Tibial nerve (tissue), 4 donors: ENCODE data around the gene NINJ2. TPM values are rescaled to one million over a fixed set of nuclear protein-coding genes. Genes with fewer than 3 reads are reported as not detected.

Source experiments
- DNase-seq, 2 donors: peaks; one replicate each; pipeline ENCODE4 v3.0.0-alpha.2; 2019; ENCODE audit warnings: low spot score in 2 of 2
- H3K27ac ChIP-seq, 4 donors: fragments of 200-600 bp; sonication (generic) in 3 of 4; one replicate each; pipeline ENCODE4 v1.5.1; 2017 to 2019; ENCODE audit warnings: mild to moderate bottlenecking in 1 of 4
- H3K27me3 ChIP-seq, 2 donors: fragments of 200-600 bp; sonication (generic) in 1 of 2; one replicate each; pipeline versions ENCODE4 v1.5.1 to v1.6.0; 2017 to 2019
- H3K36me3 ChIP-seq, 3 donors: fragments of 200-600 bp; sonication (generic); one replicate each; pipeline ENCODE4 v1.5.1; 2018 to 2019
- H3K4me1 ChIP-seq, 4 donors: fragments of 200-600 bp; sonication (generic) in 3 of 4; one replicate each; pipeline ENCODE4 v1.5.1; 2017 to 2019
- H3K4me3 ChIP-seq, 4 donors: fragments of 200-600 bp; sonication (generic) in 3 of 4; one replicate each; pipeline ENCODE4 v1.5.1; 2017 to 2019; ENCODE audit warnings: mild to moderate bottlenecking in 1 of 4, moderate library complexity in 1 of 4
- H3K9me3 ChIP-seq, 4 donors: fragments of 200-600 bp; sonication (generic) in 3 of 4; one replicate each; pipeline ENCODE4 v1.5.1; 2017 to 2019
- EP300 ChIP-seq, 2 donors: sonication (generic); formaldehyde crosslinking; IDR thresholded peaks; one replicate each; pipeline ENCODE4 v1.6.1; 2017; ENCODE audit warnings: antibody characterized with exemption in 2 of 2, mild to moderate bottlenecking in 1 of 2
- POLR2A ChIP-seq, 2 donors: fragments of 450-650 bp; IDR thresholded peaks; one replicate each; pipeline ENCODE4 v1.6.1; 2017; ENCODE audit warnings: antibody characterized with exemption in 2 of 2, mild to moderate bottlenecking in 2 of 2, moderate library complexity in 2 of 2
- WGBS, 2 donors: methylation state at CpG; one replicate each; pipeline ENCODE4 v1.1.5; 2018; 5-methylcytosine and 5-hydroxymethylcytosine counted together
- total RNA-seq, 4 donors: library from RNA; depleted of rRNA; stranded (reverse); fragments of >200 nt; gene quantifications; one replicate each; pipeline ENCODE4 v1.1.0, GENCODE V29; 2016
- TF ChIP-seq, protein P1 (sequence below), 5 experiments: fragments of 200-600 bp in 3 of 5; fragments of 450-650 bp in 2 of 5; sonication (generic) in 3 of 5; IDR thresholded peaks; one replicate each; pipeline ENCODE4 v1.5.1; 2016 to 2019; ENCODE audit warnings: antibody characterized with exemption in 5 of 5, mild to moderate bottlenecking in 3 of 5, moderate library complexity in 2 of 5

NINJ2 gene
- total RNA-seq, 4 donors from 2014 or later, result 8.4 to 17.7 (median 12.6) TPM

DNA sequence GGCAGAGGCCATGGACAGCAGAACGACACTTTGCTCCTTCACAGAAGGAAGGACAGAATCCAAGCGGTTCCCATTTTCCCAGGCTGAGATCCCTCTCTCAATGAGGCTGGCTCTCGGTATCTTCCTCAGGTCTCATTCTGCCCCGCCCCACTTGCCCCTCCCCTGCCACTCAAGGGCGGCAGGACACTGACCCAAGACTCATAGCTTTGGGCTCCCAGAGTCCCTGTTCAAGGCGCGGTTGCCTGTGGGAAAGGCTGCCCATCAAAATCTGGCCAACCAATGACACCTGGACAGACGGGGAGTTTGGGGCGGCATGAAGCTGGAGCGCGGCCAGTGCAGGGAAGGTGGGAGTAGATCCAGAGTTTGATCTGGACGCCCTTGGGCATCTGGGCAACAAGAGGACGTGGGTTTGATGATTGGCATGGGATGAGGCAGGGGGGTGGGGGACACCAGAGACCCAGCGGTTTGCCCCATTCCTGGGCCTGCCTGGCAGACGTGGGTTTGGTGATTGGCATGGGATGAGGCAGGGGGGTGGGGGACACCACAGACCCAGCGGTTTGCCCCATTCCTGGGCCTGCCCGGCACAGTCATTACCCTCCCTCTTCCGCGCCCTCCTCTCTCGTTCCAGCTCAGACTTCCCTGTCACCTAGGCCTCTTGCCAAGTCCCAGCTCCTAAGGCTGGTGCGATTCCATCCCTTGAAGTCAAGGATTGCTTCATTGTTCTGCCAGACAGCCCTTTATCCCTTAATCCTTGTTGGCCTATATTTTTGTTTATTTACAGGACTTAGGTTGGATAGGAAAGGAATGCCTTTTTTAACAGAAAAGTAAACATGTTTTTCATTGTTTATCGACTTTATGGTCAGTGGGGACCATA, 92.1 kb downstream of the NINJ2 start:
- 24 to 42% methylated on average over 20 to 22 of the region's 22 CpGs for WGBS, 2 donors
- Histone ChIP-seq H3K4me1 (peaks cover 0 to 45% (median 32%) of the 10 kb centered on the region in 4 donors), H3K27ac (peak overlapping the region; percentile 86 to 97 (median 90)), H3K9me3 (no peaks in the 10 kb centered on the region), H3K36me3 (no peaks in the 10 kb centered on the region), H3K4me3 (peak overlapping the region; percentile 57 to 82 (median 68)), H3K27me3 (no peaks in the 10 kb centered on the region)
- TF ChIP-seq EP300 (IDR thresholded peaks at IDR 0.05), result peak in 1 of 2 donors; percentile 37
- TF ChIP-seq, protein P1, sequence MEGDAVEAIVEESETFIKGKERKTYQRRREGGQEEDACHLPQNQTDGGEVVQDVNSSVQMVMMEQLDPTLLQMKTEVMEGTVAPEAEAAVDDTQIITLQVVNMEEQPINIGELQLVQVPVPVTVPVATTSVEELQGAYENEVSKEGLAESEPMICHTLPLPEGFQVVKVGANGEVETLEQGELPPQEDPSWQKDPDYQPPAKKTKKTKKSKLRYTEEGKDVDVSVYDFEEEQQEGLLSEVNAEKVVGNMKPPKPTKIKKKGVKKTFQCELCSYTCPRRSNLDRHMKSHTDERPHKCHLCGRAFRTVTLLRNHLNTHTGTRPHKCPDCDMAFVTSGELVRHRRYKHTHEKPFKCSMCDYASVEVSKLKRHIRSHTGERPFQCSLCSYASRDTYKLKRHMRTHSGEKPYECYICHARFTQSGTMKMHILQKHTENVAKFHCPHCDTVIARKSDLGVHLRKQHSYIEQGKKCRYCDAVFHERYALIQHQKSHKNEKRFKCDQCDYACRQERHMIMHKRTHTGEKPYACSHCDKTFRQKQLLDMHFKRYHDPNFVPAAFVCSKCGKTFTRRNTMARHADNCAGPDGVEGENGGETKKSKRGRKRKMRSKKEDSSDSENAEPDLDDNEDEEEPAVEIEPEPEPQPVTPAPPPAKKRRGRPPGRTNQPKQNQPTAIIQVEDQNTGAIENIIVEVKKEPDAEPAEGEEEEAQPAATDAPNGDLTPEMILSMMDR (IDR thresholded peaks at IDR 0.05), result peak in 1 of 5 experiments; percentile 4
- no peak for TF ChIP-seq POLR2A (IDR thresholded peaks at IDR 0.05)
- DNase-seq, result peak; percentile 64 to 83

GRCh38 chr12:570435-570920, 92.8 kb downstream of the NINJ2 start:
- no peaks in the 10 kb centered on the region for H3K9me3 ChIP-seq
- H3K27me3 ChIP-seq, result no peaks in the 10 kb centered on the region
- 6 to 17% methylated on average over 20 to 22 of the region's 22 CpGs for WGBS, 2 donors
- TF ChIP-seq, protein P1 (IDR thresholded peaks at IDR 0.05), result peak in 1 of 5 experiments; percentile 15
- TF ChIP-seq EP300 (IDR thresholded peaks at IDR 0.05) (peak in 1 of 2 donors; percentile 78), POLR2A (IDR thresholded peaks at IDR 0.05) (peak; percentile 30 to 59)
- DNase-seq, result peak; percentile 59 to 61
- peaks cover 0 to 38% (median 25%) of the 10 kb centered on the region in 4 donors for H3K4me1 ChIP-seq
- H3K4me3 ChIP-seq, result peak overlapping the region; percentile 57 to 82 (median 68)
- no peaks in the 10 kb centered on the region for H3K36me3 ChIP-seq
- H3K27ac ChIP-seq, result peak overlapping the region; percentile 86 to 97 (median 90)

DNA sequence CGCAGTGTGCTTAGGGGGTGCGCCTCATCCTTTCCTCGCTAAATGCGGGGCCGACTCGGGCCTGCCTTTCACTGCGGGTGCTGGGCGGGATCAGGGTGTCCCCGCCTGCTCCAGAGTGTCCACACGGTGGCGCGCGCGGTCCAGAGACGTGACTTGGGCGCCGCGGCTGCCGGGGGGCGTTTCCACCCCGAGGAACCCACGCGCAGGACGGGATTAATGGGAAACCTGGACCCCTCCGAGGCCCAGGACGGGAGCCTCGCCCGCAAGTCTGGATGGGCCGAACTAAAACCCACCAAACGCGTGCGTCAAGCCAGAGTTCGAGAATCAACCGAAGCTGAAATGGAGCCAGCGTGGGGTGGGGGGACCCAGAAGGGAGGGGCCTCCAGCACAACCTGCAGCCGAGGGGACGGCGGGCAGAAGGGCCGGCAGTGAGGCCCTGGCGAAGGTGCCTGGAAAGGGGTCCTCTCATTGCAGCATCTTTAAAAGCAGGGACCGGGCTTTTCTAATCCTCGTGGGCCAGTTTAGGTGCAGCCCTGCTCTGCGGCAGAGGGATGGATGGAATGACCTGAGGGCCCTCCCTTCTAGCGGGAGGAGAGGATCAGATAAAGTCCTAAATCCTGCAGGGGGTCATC, 93.3 kb downstream of the NINJ2 start:
- Histone ChIP-seq H3K27ac (peak overlapping the region; percentile 86 to 97 (median 90)), H3K4me1 (peaks cover 0 to 33% (median 20%) of the 10 kb centered on the region in 4 donors), H3K9me3 (no peaks in the 10 kb centered on the region), H3K4me3 (peak overlapping the region; percentile 57 to 82 (median 68)), H3K36me3 (no peaks in the 10 kb centered on the region), H3K27me3 (no peaks in the 10 kb centered on the region)
- 1% methylated on average over 35 to 36 of the region's 44 CpGs for WGBS, 2 donors
- TF ChIP-seq EP300 (IDR thresholded peaks at IDR 0.05) (peak in 1 of 2 donors; percentile 61), POLR2A (IDR thresholded peaks at IDR 0.05) (peak in 1 of 2 donors; percentile 14)
- TF ChIP-seq, protein P1 (IDR thresholded peaks at IDR 0.05), result peak; percentile 90 to 98 (median 97)
- peak; percentile 85 to 89 for DNase-seq

DNA sequence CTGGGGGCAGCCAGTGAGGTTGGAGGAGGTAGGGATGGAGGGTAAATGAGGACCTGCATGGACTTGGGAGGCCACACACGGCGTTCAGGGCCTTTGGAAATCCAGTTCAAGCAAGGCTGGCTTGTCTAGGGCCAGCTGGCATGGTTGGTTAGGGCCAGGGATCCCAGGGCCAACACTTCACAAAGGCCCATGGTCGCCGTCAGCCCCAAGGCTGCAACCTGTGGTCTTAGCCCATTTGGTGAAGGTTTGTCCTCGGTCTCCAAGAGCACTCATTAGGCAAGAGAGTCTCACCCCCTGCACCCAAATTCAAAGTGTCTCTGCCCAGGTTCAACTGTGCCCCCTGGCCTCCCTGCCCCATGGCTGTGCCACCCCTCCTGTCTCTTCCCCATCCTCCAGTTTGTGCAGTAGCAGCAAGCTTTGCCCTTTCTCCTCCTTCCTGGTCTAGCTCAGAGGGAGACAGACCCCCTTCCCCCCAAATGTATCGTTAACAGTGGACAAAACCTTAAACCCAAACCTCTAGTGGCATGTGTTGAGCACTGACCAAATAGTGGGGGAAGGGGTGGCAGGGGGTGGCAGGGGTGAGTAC, 94.1 kb downstream of the NINJ2 start:
- WGBS, 2 donors, result 79 to 82% methylated on average over 6 of the region's 6 CpGs
- Histone ChIP-seq H3K4me3 (peak overlapping the region in 2 of 4 donors; percentile 78 to 82), H3K9me3 (no peaks in the 10 kb centered on the region), H3K36me3 (peaks cover 0 to 7% (median 0%) of the 10 kb centered on the region in 3 donors), H3K4me1 (peaks cover 0 to 31% (median 19%) of the 10 kb centered on the region in 4 donors), H3K27me3 (no peaks in the 10 kb centered on the region), H3K27ac (peak overlapping the region; percentile 86 to 97 (median 90))
- TF ChIP-seq, protein P1 (IDR thresholded peaks at IDR 0.05), result no peak
- no peak for TF ChIP-seq EP300 (IDR thresholded peaks at IDR 0.05)
- TF ChIP-seq POLR2A (IDR thresholded peaks at IDR 0.05), result no peak
- no peak for DNase-seq
